Activated CD4-positive, alpha-beta T cell treated with anti-CD3 and anti-CD28 coated beads, Interleukin-2, amount 50 U/mL, for 48 hours (primary cell): ENCODE data around the gene SUN3.
"Not testable (repeated sequence)": the region's sequence is repeated elsewhere in the genome, so short reads cannot be mapped to it uniquely, and the experiment has no call there.

Source experiments
- DNase-seq, 2 experiments: peaks; one replicate each; pipeline ENCODE4 v3.0.0-alpha.2; 2020

Gene SUN3

DNA sequence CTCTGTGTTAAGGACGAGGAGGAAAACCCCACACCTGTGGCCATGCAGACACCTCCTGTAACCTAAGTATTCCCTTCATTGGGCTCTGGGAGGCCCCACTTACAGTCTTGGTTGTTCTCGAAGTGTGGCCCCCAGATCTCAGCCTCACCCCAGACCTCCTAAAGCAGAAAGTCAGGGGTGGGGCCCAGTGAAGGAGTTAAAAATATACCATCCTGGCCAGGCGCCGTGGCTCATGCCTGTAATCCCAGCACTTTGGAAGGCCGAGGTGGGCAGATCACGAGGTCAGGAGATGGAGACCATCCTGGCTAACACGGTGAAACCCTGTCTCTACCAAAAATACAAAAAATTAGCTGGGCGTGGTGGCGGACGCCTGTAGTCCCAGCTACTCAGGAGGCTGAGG, 86.3 kb downstream of the SUN3 start:
- not testable (repeated sequence) for DNase-seq

DNA sequence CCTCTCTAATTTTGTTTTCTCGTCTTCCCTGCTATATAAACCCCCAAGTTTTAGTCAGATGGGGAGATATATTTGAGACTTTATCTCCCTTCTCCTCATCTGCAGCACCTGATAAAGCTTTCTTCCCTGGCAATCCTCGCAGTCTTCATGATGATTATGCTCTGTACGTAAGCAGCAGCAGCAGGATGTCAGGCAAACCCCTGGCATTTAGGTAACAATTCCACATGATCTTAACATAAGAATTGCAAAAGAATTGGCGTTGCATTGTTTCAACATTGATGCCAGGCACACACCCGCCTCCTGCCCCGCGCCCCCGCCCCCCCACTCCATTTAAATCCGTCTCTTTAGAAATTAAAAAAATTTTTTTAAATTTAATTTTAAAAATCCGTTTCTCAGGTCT, 86.8 kb downstream of the SUN3 start:
- no peak for DNase-seq

DNA sequence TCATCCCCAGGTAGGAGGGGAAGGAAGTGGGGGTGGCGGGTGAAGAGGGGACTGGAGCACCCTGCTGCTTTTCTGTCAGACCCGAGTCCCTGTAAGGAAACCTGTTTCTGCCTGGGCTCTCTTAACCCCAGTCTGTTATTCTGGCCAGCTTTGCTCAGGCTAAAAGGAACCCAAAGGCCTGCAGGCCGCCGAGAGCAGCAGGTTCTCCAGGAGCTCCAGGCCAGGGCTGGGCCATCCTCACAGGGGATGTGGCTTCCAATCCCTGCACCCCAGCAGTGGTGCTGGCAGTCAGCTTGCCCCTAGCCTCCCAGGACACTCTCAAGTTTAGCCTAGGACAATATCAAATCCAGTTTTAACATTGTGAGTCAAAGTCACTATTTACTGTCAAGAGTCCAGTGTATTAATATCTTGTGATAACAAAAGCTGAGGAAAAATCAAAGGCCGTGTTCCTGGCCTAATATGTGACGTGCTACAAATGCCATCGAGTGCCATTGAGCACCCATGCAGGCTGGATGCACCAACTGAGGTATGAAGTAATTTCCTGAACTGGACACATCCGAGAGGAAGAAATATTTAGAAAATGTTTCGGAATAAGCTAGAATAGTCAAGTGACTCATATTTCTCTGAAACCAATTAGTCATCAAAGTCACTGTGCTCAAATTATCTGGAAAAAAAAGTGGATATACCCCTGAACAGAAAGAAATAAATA, 87.6 kb downstream of the SUN3 start:
- no peak for DNase-seq

- no peak for DNase-seq
These were observed 88.6 kb downstream of the SUN3 start for GRCh38 chr7:47940088-47941013.

- DNase-seq, result no peak
These were observed 89.4 kb downstream of the SUN3 start for GRCh38 chr7:47939425-47940036.

- no peak for DNase-seq
These were observed 90.2 kb downstream of the SUN3 start for GRCh38 chr7:47938574-47939165.

- DNase-seq, result no peak
These were observed 91.0 kb downstream of the SUN3 start for GRCh38 chr7:47937711-47938573.
